ENCODE results near the gene GRK7.

DNA sequence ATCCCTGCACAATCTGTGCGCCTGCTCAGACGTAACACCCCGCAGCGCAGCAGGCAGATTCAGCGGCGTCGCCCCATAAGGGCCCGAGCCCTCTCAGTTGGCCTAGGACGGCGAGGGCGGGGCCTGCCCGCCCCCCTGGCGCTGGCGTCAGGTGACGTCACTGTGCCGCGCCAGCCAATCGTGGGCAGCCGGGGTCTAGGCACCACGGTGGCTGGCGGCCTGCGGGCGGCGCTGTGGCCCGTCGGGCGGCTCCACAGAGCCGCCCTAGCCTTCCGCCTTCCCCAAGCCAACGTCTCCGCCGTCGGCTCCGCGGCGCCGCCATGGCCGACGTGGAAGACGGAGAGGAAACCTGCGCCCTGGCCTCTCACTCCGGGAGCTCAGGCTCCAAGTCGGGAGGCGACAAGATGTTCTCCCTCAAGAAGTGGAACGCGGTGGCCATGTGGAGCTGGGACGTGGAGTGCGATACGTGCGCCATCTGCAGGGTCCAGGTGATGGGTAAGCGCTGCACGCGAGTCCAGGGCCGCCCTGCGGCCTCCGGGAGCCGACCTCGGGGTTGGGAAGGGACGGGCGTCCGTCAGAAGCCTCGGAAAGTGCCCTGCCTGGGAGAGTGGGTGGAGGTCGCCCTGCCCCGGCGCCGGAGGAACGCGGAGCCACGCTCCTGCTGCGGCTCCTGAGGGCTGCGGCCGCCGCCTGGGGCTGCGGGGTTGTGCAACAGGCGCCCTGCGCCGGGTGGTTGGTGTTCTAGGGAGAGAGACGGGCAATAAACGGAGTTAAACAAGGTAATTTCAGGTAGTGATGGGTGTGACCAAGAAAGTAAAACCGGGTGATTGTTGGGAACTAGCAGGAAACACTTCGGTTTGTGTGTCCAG lies 25.0 kb upstream of the GRK7 start, which contains the start of gene RNF7:
- TF ChIP-seq, protein P1, sequence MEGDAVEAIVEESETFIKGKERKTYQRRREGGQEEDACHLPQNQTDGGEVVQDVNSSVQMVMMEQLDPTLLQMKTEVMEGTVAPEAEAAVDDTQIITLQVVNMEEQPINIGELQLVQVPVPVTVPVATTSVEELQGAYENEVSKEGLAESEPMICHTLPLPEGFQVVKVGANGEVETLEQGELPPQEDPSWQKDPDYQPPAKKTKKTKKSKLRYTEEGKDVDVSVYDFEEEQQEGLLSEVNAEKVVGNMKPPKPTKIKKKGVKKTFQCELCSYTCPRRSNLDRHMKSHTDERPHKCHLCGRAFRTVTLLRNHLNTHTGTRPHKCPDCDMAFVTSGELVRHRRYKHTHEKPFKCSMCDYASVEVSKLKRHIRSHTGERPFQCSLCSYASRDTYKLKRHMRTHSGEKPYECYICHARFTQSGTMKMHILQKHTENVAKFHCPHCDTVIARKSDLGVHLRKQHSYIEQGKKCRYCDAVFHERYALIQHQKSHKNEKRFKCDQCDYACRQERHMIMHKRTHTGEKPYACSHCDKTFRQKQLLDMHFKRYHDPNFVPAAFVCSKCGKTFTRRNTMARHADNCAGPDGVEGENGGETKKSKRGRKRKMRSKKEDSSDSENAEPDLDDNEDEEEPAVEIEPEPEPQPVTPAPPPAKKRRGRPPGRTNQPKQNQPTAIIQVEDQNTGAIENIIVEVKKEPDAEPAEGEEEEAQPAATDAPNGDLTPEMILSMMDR (IDR thresholded peaks at IDR 0.05): peak; percentile 89 to 99 (median 96)
- TF ChIP-seq POLR2A (IDR thresholded peaks at IDR 0.05): peak; percentile 67 to 69

Measured in Peyer's patch (tissue), 4 donors.